ENCODE data around the gene SLC29A1.

The SLC29A1 gene

GRCh38 chr6:44270526-44271405, 47.4 kb downstream of the SLC29A1 start:
- no peak for DNase-seq

GRCh38 chr6:44271406-44271723, 48.0 kb downstream of the SLC29A1 start:
- no peak for DNase-seq

- DNase-seq, result no peak
Observed at GRCh38 chr6:44271914-44272313, 48.5 kb downstream of the SLC29A1 start.

- no peak for DNase-seq
Observed at GRCh38 chr6:44272529-44272928, 49.1 kb downstream of the SLC29A1 start.

GRCh38 chr6:44272999-44273566, 49.7 kb downstream of the SLC29A1 start:
- no peak for DNase-seq

GRCh38 chr6:44273617-44274016, 50.2 kb downstream of the SLC29A1 start:
- DNase-seq, result no peak

- no peak for DNase-seq
Observed at GRCh38 chr6:44275271-44275748, 51.9 kb downstream of the SLC29A1 start.

- DNase-seq, result no peak
Observed at GRCh38 chr6:44275749-44276648, 52.6 kb downstream of the SLC29A1 start.

GRCh38 chr6:44276667-44277640, 53.6 kb downstream of the SLC29A1 start:
- DNase-seq, result no peak

- no peak for DNase-seq
Observed at GRCh38 chr6:44277763-44278162, 54.4 kb downstream of the SLC29A1 start.

- DNase-seq, result no peak
Observed at GRCh38 chr6:44278315-44278714, 54.9 kb downstream of the SLC29A1 start.

GRCh38 chr6:44278774-44279697, 55.6 kb downstream of the SLC29A1 start:
- no peak for DNase-seq

Data from fibroblast of upper back skin (primary cell).